NCI-H1105 (cell line): ENCODE results near the gene GALM.

Source experiments
- DNase-seq: peaks from one replicate; lab custom pipeline; 2025; lab: John Stamatoyannopoulos, UW

GALM gene

GRCh38 chr2:38775097-38775920, 109.4 kb downstream of the GALM start:
- DNase-seq: no peak

GRCh38 chr2:38775921-38776225, 110.0 kb downstream of the GALM start:
- DNase-seq: no peak

GRCh38 chr2:38776531-38776930, 110.6 kb downstream of the GALM start:
- DNase-seq: no peak

GRCh38 chr2:38778687-38779082, 112.8 kb downstream of the GALM start:
- DNase-seq: no peak

GRCh38 chr2:38783586-38783985, 117.7 kb downstream of the GALM start:
- DNase-seq: no peak
